CD4-positive, alpha-beta T cell treated with Interleukin-21 for 1 hour (primary cell): ENCODE results near the gene RGS13.

Experiments
- DNase-seq: peaks from one replicate; pipeline ENCODE4 v3.0.0-alpha.2; 2020

The RGS13 gene

DNA sequence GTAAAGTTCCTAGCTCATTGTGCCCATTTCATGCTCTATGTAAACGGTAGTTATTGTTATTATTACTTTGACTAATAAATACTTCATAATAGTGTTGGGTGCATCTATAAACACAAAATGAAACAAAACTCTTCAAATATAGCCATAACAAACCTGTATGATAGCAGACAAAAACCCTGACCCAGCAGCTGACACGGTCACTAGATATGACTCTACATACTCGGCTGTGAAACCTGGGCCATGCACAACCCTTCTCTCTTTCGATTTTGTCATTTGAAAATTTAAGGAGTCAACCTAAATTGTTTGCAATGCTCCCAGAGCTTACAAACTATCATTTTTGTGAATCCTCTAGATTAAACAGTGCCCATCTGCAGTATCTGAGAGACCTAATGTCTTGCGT, 8.0 kb upstream of the RGS13 start:
- no peak for DNase-seq

DNA sequence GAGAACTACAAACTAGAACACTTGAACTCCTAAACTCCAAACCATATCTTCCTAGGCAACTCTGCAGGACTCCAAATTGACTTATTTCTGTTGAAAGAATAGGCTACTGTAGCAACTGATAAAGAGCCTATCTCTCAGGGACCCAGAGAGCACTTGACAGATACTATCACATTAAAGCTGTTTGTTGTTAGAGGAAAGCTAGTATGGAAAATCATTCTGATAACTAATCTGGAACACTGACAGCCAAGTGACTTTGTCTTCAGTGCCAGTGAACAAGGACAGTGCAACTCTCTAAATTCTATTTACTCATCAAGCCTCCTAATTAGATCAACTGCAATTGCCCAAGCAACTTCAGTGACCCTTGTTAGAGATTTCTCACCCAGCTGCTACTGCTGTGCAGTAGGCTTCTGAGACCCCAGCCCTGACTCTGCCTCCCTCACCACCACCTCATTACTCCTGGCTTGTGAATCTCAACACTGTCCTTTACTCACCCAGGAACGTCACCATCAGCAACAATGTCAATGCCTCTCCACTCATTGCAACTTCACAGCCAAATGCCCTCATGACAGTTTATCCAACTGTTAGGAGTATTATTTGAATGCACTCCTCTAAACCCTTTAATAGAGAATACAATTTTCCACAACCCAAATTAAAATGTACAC, 7.4 kb upstream of the RGS13 start:
- no peak for DNase-seq

GRCh38 chr1:192629612-192630011, 6.3 kb upstream of the RGS13 start:
- no peak for DNase-seq

- no peak for DNase-seq
Observed at GRCh38 chr1:192630521-192631287, 5.2 kb upstream of the RGS13 start.

- DNase-seq, result no peak
Observed at GRCh38 chr1:192631749-192632148, 4.2 kb upstream of the RGS13 start.

- no peak for DNase-seq
Observed at GRCh38 chr1:192632188-192632587, 3.8 kb upstream of the RGS13 start.

DNA sequence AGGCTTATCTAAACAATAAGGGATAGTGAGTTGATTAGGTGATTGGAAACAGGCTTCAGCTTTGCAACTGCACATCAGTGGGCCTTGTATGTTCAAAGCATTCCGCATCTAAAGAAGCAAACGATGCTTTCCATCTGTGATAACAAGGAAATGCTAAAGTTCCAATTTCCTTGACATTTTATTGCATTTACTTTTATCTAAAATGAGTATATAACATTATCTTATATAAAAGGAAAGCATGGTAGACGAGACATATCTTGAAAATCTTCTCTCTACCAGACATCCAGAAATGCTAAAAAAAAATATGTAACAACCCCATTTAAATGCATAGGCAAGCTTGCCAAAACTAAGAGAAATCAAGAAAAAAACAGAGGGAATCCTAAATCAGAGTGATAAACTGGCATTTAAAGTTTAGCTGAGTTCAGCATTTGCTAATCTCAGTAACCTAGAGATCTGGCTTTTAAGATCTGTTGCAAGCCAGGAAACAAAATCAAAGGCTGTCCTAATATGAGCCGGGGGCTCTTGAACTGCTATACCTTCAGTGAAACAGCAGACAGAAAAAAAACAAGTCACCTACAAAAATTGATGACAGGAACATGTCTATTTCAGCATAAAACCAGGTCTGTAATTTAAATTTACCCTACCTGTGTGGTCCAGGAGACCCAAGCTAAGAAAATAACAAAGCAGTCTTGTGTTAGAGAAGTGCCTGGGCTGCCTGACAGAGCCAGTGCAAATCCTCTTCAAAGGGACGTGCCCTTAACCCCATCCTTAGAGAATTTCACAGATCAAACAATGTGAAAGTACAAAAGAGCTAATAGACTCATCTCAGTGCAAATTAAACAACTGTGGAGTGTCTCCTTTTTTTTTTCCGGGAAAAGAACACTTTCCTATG, 3.1 kb upstream of the RGS13 start:
- no peak for DNase-seq

GRCh38 chr1:192633533-192634253, 2.3 kb upstream of the RGS13 start:
- DNase-seq, result no peak

DNA sequence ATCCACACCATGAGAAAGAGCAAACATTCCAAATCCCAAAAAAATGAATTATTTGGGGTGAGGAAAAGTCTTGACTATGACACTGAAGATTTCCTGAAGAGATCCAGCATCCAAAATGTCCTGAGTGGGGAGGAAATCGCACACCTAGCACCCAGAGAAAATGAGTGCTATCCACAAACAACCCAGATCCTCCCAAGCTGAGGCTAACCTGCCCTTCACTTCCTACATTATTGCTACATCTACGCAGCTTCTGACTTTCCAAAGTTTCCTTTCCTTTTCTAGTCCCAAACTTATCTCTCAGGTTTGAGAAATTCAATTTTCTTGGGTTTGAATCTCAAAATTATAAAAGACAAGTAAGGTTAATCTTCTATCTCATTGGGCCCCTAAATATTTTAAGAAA, 906 bp upstream of the RGS13 start:
- no peak for DNase-seq

DNA sequence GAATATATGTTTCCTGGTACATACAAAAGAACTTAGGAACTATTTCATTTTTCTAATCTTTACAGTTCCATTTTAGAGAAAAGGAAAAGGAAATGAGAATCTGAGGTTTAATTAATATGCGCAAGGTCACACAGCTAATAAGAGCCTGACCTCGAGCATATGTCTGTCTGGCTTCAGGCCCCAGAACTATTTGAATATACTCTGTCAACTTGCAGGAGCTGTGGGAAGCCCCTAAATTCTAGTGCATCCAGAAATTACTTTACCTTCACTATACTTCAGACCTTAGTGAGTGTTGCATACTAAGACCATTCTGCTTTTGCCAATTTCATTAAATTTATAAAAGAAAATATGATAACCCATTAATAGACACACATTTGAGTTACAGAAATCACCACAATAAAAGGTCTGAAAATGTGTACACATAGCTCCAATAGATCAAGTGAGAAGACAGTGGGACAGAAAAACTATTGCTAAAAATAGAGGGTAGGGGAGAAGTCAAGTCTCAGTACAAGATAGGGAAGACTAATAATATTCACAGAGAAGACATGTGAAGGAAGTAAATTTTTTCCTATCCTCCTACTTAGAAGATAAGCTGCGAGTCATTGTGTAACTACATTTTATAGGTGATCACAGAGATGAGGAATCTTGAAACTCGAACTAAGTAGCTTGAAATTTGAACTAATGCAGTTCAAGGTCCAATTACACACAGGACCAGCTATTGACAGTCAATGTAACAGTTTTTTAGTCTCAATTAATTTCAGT, 3.8 kb downstream of the RGS13 start:
- DNase-seq, result no peak

DNA sequence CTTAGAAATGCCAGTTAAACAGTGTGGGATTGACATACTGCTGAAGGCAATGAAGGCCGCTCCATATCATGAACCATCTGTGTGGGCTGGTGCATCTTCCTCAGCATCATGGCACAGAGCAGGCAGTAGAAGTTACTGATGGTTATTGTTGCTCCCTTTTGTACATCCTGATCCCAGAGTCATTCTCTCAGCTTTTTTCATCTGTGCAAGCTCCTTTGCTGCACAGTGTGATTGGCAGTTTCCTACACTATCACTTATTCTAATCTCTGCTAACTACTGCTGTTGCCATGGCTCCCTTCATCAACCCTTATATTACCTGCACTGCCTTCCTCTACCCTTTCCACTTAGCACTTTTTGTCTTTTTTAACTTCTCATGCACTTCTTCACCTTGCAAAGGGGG, 16.2 kb downstream of the RGS13 start:
- DNase-seq, result no peak

DNA sequence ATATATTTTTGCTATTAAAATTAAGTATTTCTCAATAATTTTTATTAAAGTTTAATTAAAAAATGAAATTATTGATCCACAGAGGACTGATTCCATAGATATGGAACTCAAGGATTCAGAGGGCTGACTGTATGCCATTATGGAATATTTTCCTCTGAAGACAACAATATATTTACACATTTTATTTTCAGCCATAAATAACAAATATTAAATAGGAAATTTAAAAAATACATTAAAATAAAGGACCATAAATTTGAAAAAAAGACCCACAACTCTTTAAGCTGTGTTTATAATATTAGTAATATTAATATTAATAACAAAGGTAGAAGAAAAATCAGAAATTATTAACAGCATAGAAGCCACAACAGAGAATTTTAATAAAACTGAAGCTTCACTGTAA, 18.2 kb downstream of the RGS13 start:
- no peak for DNase-seq

DNA sequence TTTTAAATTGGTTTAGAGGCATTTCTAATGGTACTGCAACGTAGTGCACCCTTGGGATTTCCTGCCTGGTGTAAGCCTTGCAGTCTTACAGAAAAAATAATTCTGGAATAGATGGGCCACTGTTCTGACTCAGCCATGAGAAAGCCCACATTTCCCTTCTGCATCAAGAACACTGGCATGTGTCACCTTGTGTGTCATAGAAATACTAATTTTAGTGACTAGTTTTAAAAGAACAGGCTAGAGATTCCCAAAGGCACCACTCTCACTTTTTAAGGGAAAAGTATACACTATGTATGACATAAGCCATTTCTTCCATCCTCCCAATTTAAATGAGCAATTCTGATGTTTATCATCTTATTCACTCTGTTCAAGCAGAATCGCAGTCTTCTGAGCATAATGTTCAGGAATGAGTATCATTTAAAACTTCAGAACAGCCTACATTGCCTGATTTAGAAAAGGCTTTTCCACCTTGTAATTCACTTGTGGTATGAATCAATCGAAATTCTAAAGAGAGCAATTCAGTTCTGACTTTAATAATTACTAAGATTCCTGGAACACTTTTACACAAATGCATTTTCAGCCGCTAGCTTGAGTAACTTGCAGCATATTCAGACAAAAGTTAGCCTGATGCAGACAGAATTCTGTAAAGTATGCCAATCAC, 18.8 kb downstream of the RGS13 start:
- DNase-seq, result no peak

DNA sequence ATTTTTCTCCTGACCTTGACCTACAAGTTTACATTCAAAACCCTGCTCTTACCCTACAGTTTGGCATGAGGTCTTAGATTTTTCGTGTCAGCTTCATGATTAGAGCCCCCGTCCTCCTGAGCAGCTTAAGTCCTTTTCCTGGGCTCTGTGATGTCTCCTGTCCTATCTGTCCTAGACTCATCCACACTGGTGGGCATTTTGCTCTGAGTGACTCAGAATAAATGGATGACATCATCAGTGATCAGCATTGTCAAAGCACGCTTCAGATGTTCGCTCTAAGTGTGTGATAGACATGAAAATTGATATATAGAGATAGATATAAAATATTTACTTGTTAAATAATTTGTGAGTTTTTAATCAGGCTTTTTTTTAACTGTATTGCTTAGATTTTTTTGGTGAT, 21.8 kb downstream of the RGS13 start:
- no peak for DNase-seq

DNA sequence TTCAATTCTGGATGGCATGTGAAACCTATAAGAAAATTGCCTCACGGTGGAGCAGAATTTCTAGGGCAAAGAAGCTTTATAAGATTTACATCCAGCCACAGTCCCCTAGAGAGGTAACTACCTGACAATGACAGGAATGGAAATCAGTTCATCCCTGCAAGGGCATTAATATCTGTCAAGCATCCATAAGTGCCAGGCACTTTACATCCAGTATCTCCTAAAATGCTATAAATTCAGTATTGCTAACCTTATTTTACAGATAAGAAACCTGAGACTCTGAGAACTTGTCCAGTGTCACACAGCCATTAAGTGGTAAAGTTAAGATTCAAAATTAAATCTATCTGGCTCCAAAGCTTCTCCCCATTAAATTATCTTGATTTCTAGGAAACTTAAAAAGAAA, 22.3 kb downstream of the RGS13 start:
- no peak for DNase-seq

DNA sequence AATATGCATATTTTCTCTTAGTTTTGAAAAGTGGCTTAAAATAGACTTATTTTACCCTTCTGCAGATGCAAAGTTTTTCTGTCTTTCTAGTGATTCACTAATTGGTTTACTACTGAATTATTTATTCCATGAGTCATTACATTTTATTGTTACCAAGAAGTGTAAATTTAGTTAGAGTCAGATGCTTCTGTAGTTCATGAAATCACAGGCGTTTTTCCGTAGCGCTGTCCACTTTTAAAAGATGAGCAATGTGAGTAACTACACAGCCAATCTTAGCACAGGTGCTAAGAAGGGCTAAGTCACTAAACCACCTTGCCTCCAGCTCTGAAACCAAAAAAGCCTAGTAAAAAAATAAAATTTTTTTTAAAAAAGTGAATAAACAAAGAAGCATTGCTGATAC, 24.7 kb downstream of the RGS13 start:
- no peak for DNase-seq

DNA sequence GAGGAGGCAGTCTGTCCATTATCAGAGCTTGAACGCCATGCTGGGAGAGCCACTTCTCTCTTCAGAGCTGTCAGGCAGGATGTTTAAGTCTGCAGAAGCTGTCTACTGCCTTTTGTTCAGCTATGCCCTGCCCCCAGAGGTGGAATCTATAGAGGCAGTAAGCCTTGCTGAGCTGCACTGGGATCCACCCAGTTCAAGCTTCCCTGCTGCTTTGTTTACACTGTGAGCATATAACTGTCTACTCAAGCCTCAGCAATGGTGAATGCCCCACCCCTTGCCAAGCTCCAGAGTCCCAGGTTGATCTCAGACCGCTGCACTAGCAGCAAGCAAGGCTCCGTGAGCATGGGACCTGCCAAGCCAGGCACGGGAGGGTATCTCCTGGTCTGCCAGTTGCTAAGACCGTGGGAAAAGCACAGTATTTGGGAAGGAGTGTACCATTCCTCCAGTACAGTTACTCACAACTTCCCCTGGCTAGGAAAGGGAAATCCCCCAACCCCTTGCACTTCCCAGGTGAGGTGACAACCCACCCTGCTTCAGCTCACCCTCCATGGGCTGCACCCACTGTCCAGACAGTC, 32.5 kb downstream of the RGS13 start:
- DNase-seq, result no peak

DNA sequence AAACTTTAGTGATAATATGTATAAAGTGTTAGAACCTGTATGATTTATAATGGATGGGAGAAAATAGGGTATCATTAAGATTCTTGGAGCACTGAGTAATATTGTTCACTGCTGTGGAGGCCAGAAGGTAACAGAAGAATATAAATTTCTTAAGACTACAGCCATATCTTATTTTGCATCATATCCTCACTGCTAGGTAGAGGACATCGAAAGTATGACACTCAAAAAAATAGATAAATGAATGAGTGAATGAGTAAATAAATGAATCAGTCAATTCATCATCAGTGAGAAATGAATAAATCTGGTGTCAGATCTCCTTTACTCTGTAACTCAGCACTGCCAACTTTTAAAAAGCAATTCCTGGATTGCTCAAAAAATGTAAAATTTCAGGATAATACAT, 33.2 kb downstream of the RGS13 start:
- no peak for DNase-seq

DNA sequence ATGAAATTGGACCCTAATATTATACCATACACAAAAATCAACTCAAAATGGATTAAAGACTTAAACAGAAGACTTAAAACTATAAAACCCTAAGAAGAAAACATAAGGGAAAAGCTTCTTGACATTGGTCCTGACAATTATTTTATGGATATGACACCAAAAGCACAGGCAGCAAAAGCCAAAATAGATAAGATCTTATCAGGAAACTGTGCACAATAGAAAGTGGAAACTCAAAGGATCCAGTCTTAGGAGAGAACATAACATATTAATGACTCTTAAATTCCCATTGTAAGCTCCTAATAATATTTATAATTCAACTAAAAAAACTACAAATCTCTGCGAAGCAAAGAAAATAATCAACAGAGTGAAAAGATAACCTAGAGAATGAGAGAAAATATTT, 39.8 kb downstream of the RGS13 start:
- no peak for DNase-seq

DNA sequence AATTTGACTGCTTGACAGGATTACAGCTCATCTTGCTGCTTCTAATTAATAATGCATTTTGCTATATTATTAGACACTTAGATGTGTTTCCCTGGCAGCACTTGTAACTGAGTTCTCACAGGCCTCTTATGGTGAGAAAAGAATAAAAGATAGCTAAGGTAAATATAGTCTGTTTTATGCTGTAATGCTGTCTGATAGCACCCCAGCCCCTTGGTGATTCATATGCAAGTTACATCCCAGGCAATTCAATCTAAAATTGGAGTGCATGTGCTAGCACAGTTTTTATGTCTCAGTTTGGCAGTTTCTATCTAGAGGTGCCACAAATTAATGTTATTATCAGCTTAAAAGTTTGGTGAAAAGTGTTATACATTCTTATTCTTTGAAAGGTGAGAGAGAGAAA, 42.2 kb downstream of the RGS13 start:
- DNase-seq, result no peak

- no peak for DNase-seq
Observed at GRCh38 chr1:192682335-192682734, 46.4 kb downstream of the RGS13 start.
